ENCODE results near the gene NEMP2.

NEMP2 gene, protein sequence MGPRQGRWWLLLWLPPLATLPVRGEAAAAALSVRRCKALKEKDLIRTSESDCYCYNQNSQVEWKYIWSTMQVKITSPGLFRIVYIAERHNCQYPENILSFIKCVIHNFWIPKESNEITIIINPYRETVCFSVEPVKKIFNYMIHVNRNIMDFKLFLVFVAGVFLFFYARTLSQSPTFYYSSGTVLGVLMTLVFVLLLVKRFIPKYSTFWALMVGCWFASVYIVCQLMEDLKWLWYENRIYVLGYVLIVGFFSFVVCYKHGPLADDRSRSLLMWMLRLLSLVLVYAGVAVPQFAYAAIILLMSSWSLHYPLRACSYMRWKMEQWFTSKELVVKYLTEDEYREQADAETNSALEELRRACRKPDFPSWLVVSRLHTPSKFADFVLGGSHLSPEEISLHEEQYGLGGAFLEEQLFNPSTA

DNA sequence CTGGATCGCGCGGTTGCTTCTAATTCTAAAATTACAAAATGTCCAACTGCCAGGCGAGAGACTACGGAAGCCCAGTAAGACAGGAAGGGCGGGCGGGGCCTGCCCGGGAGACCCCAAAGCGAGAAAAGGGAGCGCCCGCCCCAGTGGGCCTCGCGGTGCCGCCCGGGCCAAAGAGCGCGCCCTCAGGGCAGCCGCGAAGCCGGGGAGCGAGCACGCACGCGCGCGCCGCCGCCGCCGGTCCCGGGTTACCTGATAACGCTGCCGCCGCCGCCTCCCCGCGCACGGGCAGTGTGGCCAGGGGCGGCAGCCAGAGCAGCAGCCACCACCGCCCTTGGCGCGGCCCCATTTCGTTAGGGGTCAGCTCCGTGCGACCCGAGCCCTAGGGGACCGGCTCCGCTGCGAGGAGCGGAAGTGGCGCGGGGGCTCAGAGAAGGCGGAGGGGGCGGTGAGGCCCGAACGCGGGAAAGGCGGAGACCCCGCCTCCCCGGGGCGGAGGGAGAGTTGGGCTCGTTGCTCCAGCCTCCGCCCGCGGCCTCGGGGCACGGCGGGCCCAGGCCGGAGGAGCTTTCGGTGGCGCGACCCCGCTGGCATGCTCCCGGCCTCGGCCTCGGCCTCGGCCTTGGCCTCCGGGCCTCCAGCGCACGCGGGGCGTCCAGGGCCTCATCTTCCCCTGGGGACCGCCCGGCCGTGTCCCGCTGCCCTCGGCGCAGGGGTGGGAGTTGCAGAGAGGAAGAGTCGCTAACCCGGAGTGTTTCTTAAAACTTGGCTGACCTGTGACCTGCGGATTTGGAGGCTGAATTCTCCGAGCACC is at the start of gene NEMP2:
TSS of gene NEMP2 (minus strand) at position 413 of the 811 bp plus-strand sequence. CDS start at position 346, 67 bp downstream.
- peak; percentile 82 for DNase-seq

GRCh38 chr2:190583507-190584337 is 49.2 kb upstream of the NEMP2 start:
- no peak for DNase-seq

DNA sequence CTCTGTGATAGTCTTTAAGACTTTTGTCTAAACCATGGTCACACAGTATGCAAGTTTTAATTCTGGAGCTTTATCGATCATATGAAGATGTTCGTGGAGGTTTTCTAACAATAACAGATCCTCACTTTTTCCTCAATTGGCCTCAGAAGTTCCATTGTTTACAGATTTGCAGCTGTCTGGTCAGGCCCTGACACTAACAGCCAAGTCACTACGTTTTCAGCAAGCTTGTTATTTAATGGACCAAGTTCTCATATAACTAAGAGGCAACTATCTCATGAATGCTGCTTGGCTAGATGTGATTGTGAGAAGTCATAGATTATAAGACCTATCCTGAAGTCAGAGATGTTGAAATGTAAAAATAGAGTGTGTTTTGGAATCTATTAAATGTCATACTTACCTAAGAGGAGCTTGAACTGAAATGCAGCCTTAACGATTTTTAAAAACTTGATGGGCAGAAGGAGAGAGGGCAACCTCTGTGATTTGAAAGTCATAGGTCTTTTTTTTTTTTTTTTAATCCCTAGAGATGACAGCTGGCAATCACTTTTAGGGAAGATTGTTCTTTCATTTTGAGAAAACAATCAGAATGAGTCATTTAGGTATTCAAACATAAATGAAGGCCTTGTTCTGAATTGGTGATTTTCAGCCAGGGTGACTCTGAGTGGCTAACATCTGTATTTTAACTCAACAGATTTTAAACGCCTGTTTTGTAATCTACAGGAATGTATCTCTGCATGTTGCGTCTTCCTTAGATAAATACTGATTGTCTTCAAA is 48.4 kb upstream of the NEMP2 start:
- no peak for DNase-seq

DNA sequence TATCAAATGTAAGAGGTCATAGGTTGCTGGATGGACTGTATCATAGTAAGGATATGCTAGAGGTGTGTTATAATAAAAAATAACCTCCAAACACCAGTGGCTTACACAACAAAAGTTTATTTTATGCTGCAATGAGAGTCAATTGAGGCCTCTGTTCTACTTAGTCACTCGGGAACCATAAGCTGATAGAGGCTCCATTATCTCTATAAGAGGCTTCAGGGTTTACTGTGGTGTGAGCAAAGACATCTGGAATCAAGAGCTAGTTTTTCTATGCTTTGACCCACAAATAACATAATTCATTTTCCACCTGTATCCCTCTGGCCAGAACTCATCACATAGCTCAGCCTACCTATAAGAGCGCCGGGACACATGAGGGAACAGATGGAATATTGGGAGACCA is 47.5 kb upstream of the NEMP2 start:
- DNase-seq, result no peak

DNA sequence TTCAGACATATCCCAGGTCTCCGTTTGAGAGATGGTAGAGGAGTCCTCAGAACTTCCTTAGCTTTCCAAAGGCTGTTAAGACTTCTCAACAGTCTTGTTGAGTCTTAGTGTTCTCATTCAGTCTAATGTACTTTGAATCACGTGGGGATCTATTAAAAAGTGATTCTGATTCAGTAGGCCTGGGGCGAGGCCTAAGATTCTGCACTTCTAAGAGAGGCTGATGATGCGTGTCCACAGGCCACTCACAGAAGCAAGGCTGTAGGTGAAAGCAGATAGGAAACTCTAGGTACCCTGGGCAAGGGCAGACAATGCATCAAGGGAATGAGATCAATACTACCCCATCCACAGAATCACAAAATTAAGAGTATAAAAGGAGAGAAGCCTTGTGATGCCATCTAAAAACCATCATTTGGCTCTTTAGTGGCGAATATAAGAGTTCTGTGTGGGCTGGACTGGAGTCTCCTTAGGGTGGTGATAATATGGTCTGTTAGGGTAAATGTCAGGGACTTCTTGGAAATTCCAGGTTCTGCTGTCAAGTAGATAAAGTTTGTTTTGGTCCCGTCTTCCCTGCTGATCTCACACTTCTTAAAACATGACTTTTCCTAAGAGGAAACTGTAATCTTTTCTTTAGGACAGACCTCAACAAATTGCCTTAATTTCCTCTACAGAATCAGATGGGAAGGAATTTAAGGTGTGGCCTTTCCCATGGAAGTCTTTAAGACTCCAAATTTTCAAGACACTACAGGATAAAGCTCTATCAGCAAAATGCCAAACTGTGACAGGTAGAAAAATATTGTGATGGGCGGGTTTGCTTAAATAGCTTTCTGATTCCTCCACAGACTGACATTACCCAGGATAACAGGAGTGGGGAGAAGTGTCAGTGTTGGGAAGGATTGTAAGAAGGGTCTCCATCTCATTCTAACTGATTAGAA is 45.7 kb upstream of the NEMP2 start:
- no peak for DNase-seq

DNA sequence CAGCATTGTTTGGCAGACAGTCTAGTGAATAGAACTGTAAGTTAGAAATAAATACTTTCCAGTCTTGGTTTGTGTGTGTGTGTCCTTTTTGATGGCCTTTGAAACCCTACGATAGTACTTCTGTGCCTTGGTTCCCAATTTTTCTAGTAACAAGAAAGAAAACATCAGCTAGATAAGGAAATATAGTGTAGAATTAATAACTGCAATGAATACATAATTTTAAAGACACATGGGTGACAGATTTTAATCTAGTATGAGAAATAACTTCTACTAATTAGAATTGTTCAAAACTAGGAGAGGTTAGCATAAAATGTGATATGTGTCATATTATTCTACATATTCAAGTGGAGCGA is 44.5 kb upstream of the NEMP2 start:
- DNase-seq, result no peak

- DNase-seq, result peak; percentile 21
These were observed 43.9 kb upstream of the NEMP2 start for GRCh38 chr2:190578158-190579057.

GRCh38 chr2:190576573-190576972 is 42.1 kb upstream of the NEMP2 start:
- DNase-seq, result no peak

DNA sequence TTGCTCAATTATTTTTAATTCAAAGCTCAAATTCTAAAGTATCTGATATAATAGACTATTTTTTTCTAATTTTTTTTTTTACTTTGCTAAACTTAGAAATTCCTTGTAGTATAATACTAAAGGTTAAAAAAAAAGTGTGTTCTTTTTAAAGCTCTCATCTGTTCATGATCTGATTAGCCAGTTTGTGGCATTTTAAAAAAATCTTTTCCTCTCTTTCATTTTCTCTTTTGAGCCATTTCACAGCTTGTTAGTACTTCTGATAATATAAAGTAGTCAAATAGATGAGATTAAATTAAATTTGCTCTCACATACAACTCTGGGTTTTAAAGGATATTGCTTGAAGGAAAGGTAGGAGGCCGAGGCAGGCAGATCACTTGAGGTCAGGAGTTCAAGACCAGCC is 40.7 kb upstream of the NEMP2 start:
- no peak for DNase-seq

- DNase-seq, result no peak
These were observed 39.6 kb upstream of the NEMP2 start for GRCh38 chr2:190574169-190574568.

GRCh38 chr2:190572246-190572645 is 37.7 kb upstream of the NEMP2 start:
- no peak for DNase-seq

GRCh38 chr2:190571686-190572085 is 37.2 kb upstream of the NEMP2 start:
- no peak for DNase-seq

GRCh38 chr2:190570871-190571270 is 36.3 kb upstream of the NEMP2 start:
- no peak for DNase-seq

DNA sequence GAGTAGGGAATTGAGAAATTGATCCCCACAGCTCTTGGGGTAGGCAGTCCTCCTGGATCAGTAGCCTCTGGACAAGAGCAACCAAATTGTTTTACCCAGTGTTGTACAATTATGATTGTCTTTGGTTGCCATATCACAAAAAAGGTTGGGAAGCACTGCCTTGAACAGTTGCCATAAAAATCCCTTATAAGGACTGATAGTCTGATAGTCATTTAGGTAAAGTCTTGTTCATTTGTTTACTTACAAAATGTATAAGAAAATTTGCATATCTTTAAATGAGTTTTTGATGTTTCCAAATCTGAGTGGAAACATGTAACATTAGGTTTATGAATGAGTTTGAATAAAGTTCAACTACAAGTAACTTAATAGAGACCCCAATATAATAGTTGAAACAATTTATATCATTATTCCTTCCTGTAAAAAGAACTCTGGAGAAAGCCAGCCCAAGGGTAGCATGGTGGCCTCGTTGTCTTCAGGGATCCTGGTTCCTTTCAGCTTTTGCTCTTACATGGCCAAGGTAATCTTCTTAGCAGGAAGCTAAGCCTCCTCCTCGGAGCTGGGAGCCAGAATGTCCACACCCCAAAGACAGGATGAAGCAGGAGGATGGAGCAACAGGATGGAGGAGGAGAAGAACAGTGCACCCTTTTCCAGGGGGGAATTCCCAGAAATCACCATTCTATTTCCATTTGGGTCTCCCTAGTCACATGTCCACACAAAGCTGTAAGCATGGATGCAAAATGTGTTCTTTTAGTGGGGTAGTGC is 35.7 kb upstream of the NEMP2 start:
- DNase-seq, result no peak

GRCh38 chr2:190564838-190565237 is 30.3 kb upstream of the NEMP2 start:
- no peak for DNase-seq

GRCh38 chr2:190563646-190564045 is 29.1 kb upstream of the NEMP2 start:
- no peak for DNase-seq

DNA sequence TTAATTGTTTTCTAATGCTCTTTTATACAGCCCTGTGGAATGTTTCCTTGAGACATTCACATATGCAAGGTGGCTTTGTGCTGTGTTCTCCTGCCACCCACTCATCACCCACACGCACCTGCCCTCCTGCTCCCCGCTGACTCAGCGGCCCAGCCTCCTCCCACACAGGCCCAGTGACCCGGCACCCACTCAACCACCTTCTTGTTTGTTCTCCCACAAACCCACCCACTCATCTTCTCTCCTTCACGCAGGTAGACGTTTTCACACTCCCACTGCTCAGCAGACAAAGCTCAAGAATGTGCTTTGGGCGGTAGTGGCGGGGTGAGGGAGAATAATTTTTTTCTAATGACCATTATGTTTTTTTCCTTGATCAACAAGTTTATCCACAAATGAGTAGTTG is 28.6 kb upstream of the NEMP2 start:
- no peak for DNase-seq

DNA sequence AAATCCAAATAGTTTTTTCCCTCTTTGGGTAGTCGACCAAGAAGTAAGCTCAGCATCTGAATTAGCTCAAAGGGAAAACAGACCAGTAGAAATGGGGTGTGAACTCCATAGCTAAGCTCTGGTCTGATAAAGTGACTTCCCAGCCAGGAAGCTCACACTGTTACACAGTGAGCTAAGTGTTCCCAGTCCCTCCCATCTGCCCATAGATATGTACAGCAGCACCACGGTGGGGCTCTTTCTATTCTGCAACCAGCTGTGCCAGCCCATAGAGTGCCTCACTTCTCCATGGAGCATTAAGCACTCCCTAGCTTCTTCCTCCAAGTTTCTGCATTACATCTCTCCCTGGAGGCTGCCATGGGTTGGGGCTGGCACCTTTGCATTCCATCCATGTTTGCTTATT is 27.6 kb upstream of the NEMP2 start:
- DNase-seq, result no peak

DNA sequence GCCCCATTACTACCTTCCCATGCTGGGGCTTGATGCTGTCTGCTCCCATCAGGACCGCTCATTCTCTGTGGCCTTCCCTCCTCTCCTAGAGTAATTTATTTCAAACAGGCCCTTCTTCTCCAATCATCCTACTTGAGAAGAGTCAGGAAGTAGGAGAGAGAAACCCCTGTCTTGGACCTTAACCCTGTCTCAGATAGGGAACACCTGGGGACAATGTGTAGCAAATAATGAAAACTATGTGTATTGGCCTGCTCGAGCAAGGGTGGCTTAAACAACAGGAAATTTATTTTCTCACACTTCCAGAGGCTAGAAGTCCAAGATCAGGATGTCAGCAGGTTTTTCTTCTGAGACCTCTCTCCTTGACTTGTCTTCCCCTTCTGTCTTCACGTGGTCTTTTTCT is 26.6 kb upstream of the NEMP2 start:
- DNase-seq, result no peak
